SK-N-SH treated with all-trans-retinoic acid at 6 μM for 48 hours (cell line): ENCODE results near the gene XAGE3.

Source experiments
- ATAC-seq: fragments of 200-7000 bp; cut with Tn5 transposase; 3 replicates; pipeline ENCODE4 v1.9.1; 2020; ENCODE audit warnings: mild to moderate bottlenecking, moderate library complexity
- ARNTL ChIP-seq: fragments of 450-650 bp; formaldehyde crosslinking; IDR thresholded peaks from 2 replicates; pipeline ENCODE4 v1.5.0; 2020; ENCODE audit warnings: low read depth, mild to moderate bottlenecking, moderate library complexity, borderline replicate concordance
- BACH2 ChIP-seq: fragments of 250-450 bp; sonication (Bioruptor Pico); IDR thresholded peaks from 2 replicates; pipeline ENCODE4 v1.9.0; 2021; ENCODE audit warnings: mild to moderate bottlenecking, borderline replicate concordance
- CSDC2 ChIP-seq: fragments of 250-450 bp; sonication (Bioruptor Pico); IDR thresholded peaks from 2 replicates; pipeline ENCODE4 v1.5.0; 2020; ENCODE audit warnings: mild to moderate bottlenecking, moderate library complexity
- CSRNP3 ChIP-seq: fragments of 250-450 bp; sonication (Bioruptor Pico); IDR thresholded peaks from 2 replicates; pipeline ENCODE4 v1.5.1; 2021; ENCODE audit warnings: mild to moderate bottlenecking, moderate library complexity
- ESRRG ChIP-seq: fragments of 250-450 bp; sonication (Bioruptor Pico); IDR thresholded peaks from 2 replicates; pipeline ENCODE4 v1.6.1; 2021; ENCODE audit warnings: mild to moderate bottlenecking
- GLIS3 ChIP-seq: fragments of 250-450 bp; sonication (Bioruptor Pico); IDR thresholded peaks from 2 replicates; pipeline ENCODE4 v1.5.0; 2020; ENCODE audit warnings: mild to moderate bottlenecking, moderate library complexity
- ISL1 ChIP-seq: fragments of 250-450 bp; sonication (Bioruptor Pico); IDR thresholded peaks from 2 replicates; pipeline ENCODE4 v2.1.2; 2022; ENCODE audit warnings: mild to moderate bottlenecking, moderate library complexity
- PPARA ChIP-seq: fragments of 250-450 bp; sonication (Bioruptor Pico); IDR thresholded peaks from 2 replicates; pipeline ENCODE4 v1.5.0; 2020; ENCODE audit warnings: mild to moderate bottlenecking, borderline replicate concordance
- RARB ChIP-seq: fragments of 250-450 bp; sonication (Bioruptor Pico); IDR thresholded peaks from 2 replicates; pipeline ENCODE4 v1.8.0; 2021; ENCODE audit warnings: mild to moderate bottlenecking, moderate library complexity
- SNAI2 ChIP-seq: fragments of 250-450 bp; sonication (Bioruptor Pico); IDR thresholded peaks from 2 replicates; pipeline ENCODE4 v1.5.0; 2020; ENCODE audit warnings: mild to moderate bottlenecking, moderate library complexity
- TCF4 ChIP-seq: fragments of 250-450 bp; sonication (Bioruptor Pico); IDR thresholded peaks from 2 replicates; pipeline ENCODE4 v1.8.0; 2021; ENCODE audit warnings: mild to moderate bottlenecking, moderate library complexity, borderline replicate concordance
- TOX ChIP-seq: fragments of 250-450 bp; sonication (Bioruptor Pico); IDR thresholded peaks from 2 replicates; pipeline ENCODE4 v1.8.0; 2021; ENCODE audit warnings: mild to moderate bottlenecking, moderate library complexity, borderline replicate concordance
- ZC3H10 ChIP-seq: fragments of 250-450 bp; sonication (Bioruptor Pico); IDR thresholded peaks from 2 replicates; pipeline ENCODE4 v1.5.1; 2021; ENCODE audit warnings: mild to moderate bottlenecking, moderate library complexity
- ZFP3 ChIP-seq: fragments of 250-450 bp; sonication (Bioruptor Pico); IDR thresholded peaks from 2 replicates; pipeline ENCODE4 v1.5.0; 2020; ENCODE audit warnings: mild to moderate bottlenecking, moderate library complexity
- ZFP30 ChIP-seq: fragments of 450-650 bp; formaldehyde crosslinking; IDR thresholded peaks from 2 replicates; pipeline ENCODE4 v1.5.0; 2022; ENCODE audit warnings: mild to moderate bottlenecking, moderate library complexity
- ZNF565 ChIP-seq: fragments of 450-650 bp; formaldehyde crosslinking; conservative IDR thresholded peaks from 2 replicates; pipeline ENCODE4 v1.5.0; 2020; ENCODE audit warnings: low read depth, mild to moderate bottlenecking, moderate library complexity
- ZNF70 ChIP-seq: fragments of 450-650 bp; formaldehyde crosslinking; IDR thresholded peaks from 2 replicates; pipeline ENCODE4 v1.5.0; 2020; ENCODE audit warnings: mild to moderate bottlenecking, moderate library complexity
- ZNF8 ChIP-seq: fragments of 450-650 bp; formaldehyde crosslinking; IDR thresholded peaks from 2 replicates; pipeline ENCODE4 v1.5.0; 2020; ENCODE audit warnings: mild to moderate bottlenecking, moderate library complexity
- TF ChIP-seq, protein P1 (sequence below): fragments of 250-450 bp; sonication (Bioruptor Pico); IDR thresholded peaks from 2 replicates; pipeline ENCODE4 v1.5.0; 2020; ENCODE audit warnings: mild to moderate bottlenecking, moderate library complexity
- TF ChIP-seq, protein P2 (sequence below): fragments of 250-450 bp; sonication (Bioruptor Pico); IDR thresholded peaks from 2 replicates; pipeline ENCODE4 v1.8.0; 2021; ENCODE audit warnings: low read depth, mild to moderate bottlenecking, moderate library complexity, borderline replicate concordance
- TF ChIP-seq, protein P3 (sequence below): fragments of 250-450 bp; sonication (Bioruptor Pico); IDR thresholded peaks from 2 replicates; pipeline ENCODE4 v1.8.0; 2020; ENCODE audit warnings: mild to moderate bottlenecking, moderate library complexity, borderline replicate concordance
- TF ChIP-seq, protein P4 (sequence below): fragments of 250-450 bp; sonication (Bioruptor Pico); IDR thresholded peaks from 2 replicates; pipeline ENCODE4 v1.5.1; 2020; ENCODE audit warnings: low read depth, mild to moderate bottlenecking, moderate library complexity

The XAGE3 gene

DNA sequence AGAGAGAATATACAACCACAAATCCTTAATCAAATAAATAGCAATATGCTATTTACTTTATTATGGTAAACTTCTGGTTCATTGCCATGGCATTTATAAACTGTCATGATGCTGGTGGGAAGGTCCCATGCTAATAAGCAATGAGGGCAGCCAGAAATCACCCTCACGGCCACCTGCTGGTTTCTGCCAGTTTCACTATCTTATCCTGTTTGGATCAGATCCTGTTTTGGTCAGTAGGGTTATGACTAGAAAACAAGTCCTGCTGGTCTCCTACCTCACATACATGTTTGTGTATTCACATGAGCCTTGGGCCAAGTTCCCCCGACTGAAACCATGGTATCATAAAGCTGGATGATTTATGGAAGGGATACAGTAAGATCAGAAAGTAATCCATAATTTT lies 28.7 kb downstream of the XAGE3 start:
- TF ChIP-seq ZNF8, result no peak
- TF ChIP-seq ZNF565 (CRISPR knock-in tag), result no peak
- ATAC-seq, result no peak

DNA sequence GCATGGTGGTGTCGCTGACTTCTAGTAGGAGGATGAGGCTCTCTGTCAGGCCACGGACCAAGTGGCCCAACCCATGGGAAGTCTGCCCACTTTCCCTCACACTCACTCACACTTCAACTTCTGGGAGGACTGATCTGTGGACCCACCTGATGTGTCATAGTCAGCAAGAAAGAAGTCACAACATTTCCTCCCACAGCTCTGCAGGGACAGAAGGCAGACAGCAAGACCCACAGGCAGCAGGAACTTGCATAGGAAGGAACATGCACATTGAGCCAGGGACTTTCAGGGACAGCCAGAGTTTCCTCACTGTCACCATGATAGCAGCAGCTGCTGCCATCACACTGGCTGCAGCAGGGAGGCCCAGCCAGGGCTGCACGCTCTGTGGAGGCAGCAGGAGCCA lies 37.3 kb downstream of the XAGE3 start:
- no peak for ATAC-seq

DNA sequence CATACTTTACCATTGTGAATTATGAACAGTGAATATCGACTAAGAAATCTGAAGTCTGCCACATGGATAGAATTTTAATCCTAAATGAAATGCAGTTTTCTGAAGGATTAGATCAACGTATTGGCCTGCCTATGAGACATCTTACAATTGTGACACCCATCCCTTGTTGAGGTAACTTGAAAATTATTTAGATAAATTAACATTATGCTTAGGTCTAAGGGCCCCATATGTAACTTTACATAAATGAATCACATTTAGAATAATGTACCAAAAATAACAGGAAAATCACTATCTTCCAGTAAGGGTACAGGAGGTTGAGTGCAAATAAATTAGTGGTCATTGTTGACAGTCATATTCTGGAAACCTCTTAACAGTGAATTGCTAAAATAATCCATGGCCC lies 43.3 kb downstream of the XAGE3 start:
- TF ChIP-seq ZFP3 (no peak), ESRRG (CRISPR knock-in tag) (no peak), TOX (CRISPR knock-in tag) (no peak), GLIS3 (CRISPR knock-in tag) (no peak), RARB (CRISPR knock-in tag) (no peak), ZC3H10 (CRISPR knock-in tag) (no peak), ZNF70 (no peak), BACH2 (CRISPR knock-in tag) (no peak), ISL1 (CRISPR knock-in tag) (no peak), CSDC2 (CRISPR knock-in tag) (no peak), CSRNP3 (CRISPR knock-in tag) (no peak), TCF4 (no peak), ZNF565 (CRISPR knock-in tag) (no peak), ZNF8 (no peak), PPARA (CRISPR knock-in tag) (no peak)
- TF ChIP-seq, protein P1, sequence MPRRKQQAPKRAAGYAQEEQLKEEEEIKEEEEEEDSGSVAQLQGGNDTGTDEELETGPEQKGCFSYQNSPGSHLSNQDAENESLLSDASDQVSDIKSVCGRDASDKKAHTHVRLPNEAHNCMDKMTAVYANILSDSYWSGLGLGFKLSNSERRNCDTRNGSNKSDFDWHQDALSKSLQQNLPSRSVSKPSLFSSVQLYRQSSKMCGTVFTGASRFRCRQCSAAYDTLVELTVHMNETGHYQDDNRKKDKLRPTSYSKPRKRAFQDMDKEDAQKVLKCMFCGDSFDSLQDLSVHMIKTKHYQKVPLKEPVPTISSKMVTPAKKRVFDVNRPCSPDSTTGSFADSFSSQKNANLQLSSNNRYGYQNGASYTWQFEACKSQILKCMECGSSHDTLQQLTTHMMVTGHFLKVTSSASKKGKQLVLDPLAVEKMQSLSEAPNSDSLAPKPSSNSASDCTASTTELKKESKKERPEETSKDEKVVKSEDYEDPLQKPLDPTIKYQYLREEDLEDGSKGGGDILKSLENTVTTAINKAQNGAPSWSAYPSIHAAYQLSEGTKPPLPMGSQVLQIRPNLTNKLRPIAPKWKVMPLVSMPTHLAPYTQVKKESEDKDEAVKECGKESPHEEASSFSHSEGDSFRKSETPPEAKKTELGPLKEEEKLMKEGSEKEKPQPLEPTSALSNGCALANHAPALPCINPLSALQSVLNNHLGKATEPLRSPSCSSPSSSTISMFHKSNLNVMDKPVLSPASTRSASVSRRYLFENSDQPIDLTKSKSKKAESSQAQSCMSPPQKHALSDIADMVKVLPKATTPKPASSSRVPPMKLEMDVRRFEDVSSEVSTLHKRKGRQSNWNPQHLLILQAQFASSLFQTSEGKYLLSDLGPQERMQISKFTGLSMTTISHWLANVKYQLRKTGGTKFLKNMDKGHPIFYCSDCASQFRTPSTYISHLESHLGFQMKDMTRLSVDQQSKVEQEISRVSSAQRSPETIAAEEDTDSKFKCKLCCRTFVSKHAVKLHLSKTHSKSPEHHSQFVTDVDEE (CRISPR knock-in tag), result no peak
- TF ChIP-seq, protein P2, sequence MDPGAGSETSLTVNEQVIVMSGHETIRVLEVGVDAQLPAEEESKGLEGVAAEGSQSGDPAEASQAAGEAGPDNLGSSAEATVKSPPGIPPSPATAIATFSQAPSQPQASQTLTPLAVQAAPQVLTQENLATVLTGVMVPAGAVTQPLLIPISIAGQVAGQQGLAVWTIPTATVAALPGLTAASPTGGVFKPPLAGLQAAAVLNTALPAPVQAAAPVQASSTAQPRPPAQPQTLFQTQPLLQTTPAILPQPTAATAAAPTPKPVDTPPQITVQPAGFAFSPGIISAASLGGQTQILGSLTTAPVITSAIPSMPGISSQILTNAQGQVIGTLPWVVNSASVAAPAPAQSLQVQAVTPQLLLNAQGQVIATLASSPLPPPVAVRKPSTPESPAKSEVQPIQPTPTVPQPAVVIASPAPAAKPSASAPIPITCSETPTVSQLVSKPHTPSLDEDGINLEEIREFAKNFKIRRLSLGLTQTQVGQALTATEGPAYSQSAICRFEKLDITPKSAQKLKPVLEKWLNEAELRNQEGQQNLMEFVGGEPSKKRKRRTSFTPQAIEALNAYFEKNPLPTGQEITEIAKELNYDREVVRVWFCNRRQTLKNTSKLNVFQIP (CRISPR knock-in tag), result no peak
- TF ChIP-seq, protein P3, sequence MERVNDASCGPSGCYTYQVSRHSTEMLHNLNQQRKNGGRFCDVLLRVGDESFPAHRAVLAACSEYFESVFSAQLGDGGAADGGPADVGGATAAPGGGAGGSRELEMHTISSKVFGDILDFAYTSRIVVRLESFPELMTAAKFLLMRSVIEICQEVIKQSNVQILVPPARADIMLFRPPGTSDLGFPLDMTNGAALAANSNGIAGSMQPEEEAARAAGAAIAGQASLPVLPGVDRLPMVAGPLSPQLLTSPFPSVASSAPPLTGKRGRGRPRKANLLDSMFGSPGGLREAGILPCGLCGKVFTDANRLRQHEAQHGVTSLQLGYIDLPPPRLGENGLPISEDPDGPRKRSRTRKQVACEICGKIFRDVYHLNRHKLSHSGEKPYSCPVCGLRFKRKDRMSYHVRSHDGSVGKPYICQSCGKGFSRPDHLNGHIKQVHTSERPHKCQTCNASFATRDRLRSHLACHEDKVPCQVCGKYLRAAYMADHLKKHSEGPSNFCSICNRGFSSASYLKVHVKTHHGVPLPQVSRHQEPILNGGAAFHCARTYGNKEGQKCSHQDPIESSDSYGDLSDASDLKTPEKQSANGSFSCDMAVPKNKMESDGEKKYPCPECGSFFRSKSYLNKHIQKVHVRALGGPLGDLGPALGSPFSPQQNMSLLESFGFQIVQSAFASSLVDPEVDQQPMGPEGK (CRISPR knock-in tag), result no peak
- TF ChIP-seq, protein P4, sequence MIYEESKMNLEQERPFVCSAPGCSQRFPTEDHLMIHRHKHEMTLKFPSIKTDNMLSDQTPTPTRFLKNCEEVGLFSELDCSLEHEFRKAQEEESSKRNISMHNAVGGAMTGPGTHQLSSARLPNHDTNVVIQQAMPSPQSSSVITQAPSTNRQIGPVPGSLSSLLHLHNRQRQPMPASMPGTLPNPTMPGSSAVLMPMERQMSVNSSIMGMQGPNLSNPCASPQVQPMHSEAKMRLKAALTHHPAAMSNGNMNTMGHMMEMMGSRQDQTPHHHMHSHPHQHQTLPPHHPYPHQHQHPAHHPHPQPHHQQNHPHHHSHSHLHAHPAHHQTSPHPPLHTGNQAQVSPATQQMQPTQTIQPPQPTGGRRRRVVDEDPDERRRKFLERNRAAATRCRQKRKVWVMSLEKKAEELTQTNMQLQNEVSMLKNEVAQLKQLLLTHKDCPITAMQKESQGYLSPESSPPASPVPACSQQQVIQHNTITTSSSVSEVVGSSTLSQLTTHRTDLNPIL (CRISPR knock-in tag), result no peak
- ATAC-seq, result no peak

More for the DNA sequence above, 37.3 kb downstream of the XAGE3 start:
- TF ChIP-seq TOX (CRISPR knock-in tag), result no peak
- TF ChIP-seq TCF4, result no peak
- TF ChIP-seq BACH2 (CRISPR knock-in tag), result no peak
- TF ChIP-seq SNAI2, result no peak
- no peak for TF ChIP-seq PPARA (CRISPR knock-in tag)
- TF ChIP-seq ZFP3, result no peak
- TF ChIP-seq ARNTL, result no peak
- no peak for TF ChIP-seq ZFP30 (CRISPR knock-in tag)
- TF ChIP-seq, protein P4 (CRISPR knock-in tag), result no peak
- TF ChIP-seq ZC3H10 (CRISPR knock-in tag), result no peak
- TF ChIP-seq, protein P3 (CRISPR knock-in tag), result no peak
